ENCODE measurements around the gene BMPER.

BMPER gene

GRCh38 chr7:34038816-34039470 is 133.6 kb downstream of the BMPER start:
- no peak for TF ChIP-seq REST (IDR thresholded peaks at IDR 0.05; ENCODE audit: insufficient read depth in 1 of 2, low read depth in 2 of 2, low read length in 2 of 2)
- no peak for TF ChIP-seq TAF1 (IDR thresholded peaks at IDR 0.05; ENCODE audit: borderline replicate concordance, insufficient read depth, low read length)
- TF ChIP-seq FOXP2 (optimal IDR thresholded peaks at IDR 0.05; ENCODE audit: borderline replicate concordance, extremely low read depth, extremely low read length, insufficient read depth) = no peak
- no peak for TF ChIP-seq SIN3A (IDR thresholded peaks at IDR 0.05; ENCODE audit: borderline replicate concordance, insufficient read depth, low read length)

GRCh38 chr7:34041707-34042106 is 136.4 kb downstream of the BMPER start:
- no peak for TF ChIP-seq TAF1 (IDR thresholded peaks at IDR 0.05; ENCODE audit: borderline replicate concordance, insufficient read depth, low read length)
- TF ChIP-seq FOXP2 (optimal IDR thresholded peaks at IDR 0.05; ENCODE audit: borderline replicate concordance, extremely low read depth, extremely low read length, insufficient read depth) = no peak
- no peak for TF ChIP-seq POLR2AphosphoS5 (IDR thresholded peaks at IDR 0.05; ENCODE audit: low read depth, low read length)
- TF ChIP-seq SIN3A (IDR thresholded peaks at IDR 0.05; ENCODE audit: borderline replicate concordance, insufficient read depth, low read length) = no peak
- TF ChIP-seq REST (IDR thresholded peaks at IDR 0.05; ENCODE audit: insufficient read depth in 1 of 2, low read depth in 2 of 2, low read length in 2 of 2) = no peak

GRCh38 chr7:34042406-34042805 is 137.1 kb downstream of the BMPER start:
- no peak for TF ChIP-seq SIN3A (IDR thresholded peaks at IDR 0.05; ENCODE audit: borderline replicate concordance, insufficient read depth, low read length)
- no peak for TF ChIP-seq POLR2AphosphoS5 (IDR thresholded peaks at IDR 0.05; ENCODE audit: low read depth, low read length)
- no peak for TF ChIP-seq FOXP2 (optimal IDR thresholded peaks at IDR 0.05; ENCODE audit: borderline replicate concordance, extremely low read depth, extremely low read length, insufficient read depth)
- no peak for TF ChIP-seq TAF1 (IDR thresholded peaks at IDR 0.05; ENCODE audit: borderline replicate concordance, insufficient read depth, low read length)
- no peak for TF ChIP-seq REST (IDR thresholded peaks at IDR 0.05; ENCODE audit: insufficient read depth in 1 of 2, low read depth in 2 of 2, low read length in 2 of 2)

GRCh38 chr7:34043461-34044305 is 138.3 kb downstream of the BMPER start:
- TF ChIP-seq TAF1 (IDR thresholded peaks at IDR 0.05; ENCODE audit: borderline replicate concordance, insufficient read depth, low read length) = no peak
- TF ChIP-seq REST (IDR thresholded peaks at IDR 0.05; ENCODE audit: insufficient read depth in 1 of 2, low read depth in 2 of 2, low read length in 2 of 2) = no peak
- TF ChIP-seq SIN3A (IDR thresholded peaks at IDR 0.05; ENCODE audit: borderline replicate concordance, insufficient read depth, low read length) = no peak
- no peak for TF ChIP-seq POLR2AphosphoS5 (IDR thresholded peaks at IDR 0.05; ENCODE audit: low read depth, low read length)
- no peak for TF ChIP-seq FOXP2 (optimal IDR thresholded peaks at IDR 0.05; ENCODE audit: borderline replicate concordance, extremely low read depth, extremely low read length, insufficient read depth)
